Esophagus squamous epithelium (tissue), 4 donors: ENCODE data around the gene USP28.

ENCODE experiments used
- CTCF ChIP-seq, 6 experiments: fragments of 450-650 bp in 4 of 6; fragments of 200-600 bp in 2 of 6; sonication (generic) in 2 of 6; IDR thresholded peaks; one replicate each; pipeline ENCODE4 v1.5.1; 2016 to 2019; ENCODE audit warnings: antibody characterized with exemption in 6 of 6, mild to moderate bottlenecking in 4 of 6, moderate library complexity in 4 of 6
- POLR2A ChIP-seq, 4 donors: fragments of 450-650 bp; IDR thresholded peaks; one replicate each; pipeline ENCODE4 v1.6.1; 2017; ENCODE audit warnings: antibody characterized with exemption in 4 of 4, mild to moderate bottlenecking in 4 of 4, moderate library complexity in 3 of 4

GRCh38 chr11:113856966-113857759 is 18.2 kb downstream of the USP28 start:
- TF ChIP-seq CTCF (IDR thresholded peaks at IDR 0.05) (no peak), POLR2A (IDR thresholded peaks at IDR 0.05) (no peak)
